ENCODE measurements around the gene MUC16.
"Not testable (repeated sequence)": the region's sequence is repeated elsewhere in the genome, so short reads cannot be mapped to it uniquely, and the experiment has no call there.

MUC16 gene

DNA sequence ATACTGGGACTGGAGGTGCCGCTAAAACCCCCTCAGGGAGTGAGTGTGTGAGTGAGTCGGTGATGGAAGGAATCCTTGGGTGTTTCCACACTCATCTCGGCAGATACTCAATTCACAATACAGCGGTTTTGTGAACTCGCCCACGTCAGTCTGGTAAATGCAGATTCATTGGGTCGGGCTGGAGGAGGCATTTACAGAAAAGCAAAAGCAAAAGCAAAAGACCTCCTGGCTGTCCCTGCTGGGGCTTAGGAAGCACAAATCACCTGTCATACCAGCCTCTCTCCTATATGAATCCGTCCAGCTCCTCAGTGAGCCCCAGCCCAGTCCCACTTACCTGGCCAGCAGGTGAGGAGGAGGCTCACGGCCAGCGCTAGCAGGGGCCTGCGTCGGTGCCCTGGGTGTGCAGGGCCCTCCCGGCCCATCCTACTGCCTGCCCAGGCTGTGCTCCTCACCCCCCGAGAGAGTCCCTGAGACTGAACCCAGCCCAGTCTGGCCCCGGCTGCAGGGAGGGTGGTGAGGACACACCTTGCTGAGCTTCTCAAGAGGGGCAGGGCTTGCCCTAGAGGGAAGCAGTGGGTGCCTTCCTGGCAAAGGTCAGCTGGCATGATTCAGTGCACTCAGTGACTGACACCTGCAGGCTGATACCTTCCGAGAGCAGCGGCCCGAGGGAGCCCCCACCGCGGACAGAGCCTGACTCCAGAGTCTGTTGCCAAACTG lies at the start of gene MUC16:
TSS of gene MUC16 (minus strand) at position 475 of the 717 bp plus-strand sequence.
- no peak for DNase-seq (ENCODE audit: low spot score)

DNA sequence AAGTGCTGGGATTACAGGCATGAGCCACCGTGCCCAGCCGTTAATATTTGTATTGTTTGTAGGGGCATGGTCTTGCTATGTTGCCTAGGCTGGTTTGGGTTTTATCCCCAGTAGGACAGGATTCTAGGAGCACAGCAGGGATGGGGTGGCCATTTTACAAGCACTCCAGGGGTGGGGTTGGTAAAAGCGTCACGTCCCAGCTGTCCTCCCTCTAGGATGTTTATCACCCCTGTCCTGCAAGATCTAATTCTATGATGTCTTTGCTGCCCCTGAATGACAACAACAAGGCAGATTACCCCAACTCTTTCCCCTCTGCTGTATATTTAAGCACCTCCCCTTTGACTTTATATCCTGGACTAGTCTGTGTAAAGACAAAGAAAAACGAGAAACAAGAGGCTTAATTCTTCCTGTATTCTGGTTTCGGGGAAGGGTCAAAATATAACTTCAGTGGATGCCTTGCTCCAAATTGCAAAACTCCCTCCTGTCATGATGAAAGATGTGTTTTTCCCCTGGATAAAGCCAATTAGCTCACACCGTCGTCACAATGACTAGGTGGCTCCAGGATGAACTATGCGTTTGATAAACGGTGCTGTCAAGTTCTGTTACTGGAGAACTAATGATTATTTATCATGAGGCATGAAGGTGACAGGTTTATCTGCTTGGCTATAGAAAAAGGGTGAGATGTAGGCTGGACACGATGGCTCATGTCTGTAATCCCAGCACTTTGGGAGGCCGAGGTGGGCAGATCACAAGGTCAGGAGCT lies 48.9 kb upstream of the MUC16 start:
- DNase-seq (ENCODE audit: low spot score) = no peak

DNA sequence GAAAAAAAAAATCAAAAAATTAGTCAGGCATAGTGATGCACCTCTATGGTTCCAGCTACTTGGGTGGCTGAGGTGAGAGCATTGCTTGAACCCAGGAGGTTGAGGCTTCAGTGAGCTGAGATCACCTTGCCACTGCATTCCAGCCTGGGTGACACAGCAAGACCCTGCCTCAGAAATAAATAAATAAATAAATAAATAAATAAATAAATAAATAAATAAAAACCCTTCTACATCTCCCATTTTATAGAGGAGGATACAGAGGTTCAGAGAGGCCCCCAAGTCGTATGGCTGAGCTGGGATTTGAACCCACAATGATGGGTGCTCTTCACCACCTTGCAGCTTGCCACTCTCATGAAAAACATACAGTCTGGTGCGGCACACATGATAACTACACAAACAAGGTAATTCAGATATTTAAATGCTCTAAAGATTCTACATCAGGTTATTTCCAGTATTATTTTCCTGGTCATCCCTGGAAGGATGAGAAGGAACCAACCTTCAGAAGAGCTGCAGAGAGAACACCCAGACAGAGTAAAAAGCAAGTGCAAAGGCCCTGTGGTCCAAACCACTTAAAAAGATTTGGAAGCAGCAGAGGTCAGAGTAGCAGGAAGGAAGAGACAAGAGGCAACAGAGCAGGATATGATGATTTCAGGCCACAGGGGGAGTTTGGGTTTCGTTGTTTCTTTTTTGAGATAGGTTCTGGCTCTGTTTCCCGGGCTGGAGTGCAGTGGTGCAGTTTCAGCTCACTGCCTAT lies 47.5 kb upstream of the MUC16 start:
- no peak for DNase-seq (ENCODE audit: low spot score)

DNA sequence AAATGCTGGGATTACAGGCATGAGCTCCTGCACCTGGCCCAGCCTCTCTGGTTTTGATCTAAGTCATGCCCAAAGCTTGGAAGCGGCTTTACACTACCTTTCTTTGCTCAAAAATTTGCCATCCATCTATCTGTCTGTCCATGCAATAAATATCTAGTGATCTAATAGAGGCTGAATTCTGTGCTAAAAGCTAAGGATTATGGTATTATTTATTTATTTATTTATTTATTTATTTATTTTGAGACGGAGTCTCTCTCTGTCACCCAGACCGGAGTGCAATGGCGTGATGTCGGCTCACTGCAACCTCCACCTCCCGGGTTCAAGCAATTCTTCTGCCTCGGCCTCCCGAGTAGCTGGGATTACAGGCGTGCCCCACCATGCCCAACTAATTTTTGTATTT lies 45.9 kb upstream of the MUC16 start:
- not testable (repeated sequence) for DNase-seq (ENCODE audit: low spot score)

GRCh38 chr19:9054765-9055164 lies 44.6 kb upstream of the MUC16 start:
- no peak for DNase-seq (ENCODE audit: low spot score)

GRCh38 chr19:9054207-9054606 lies 44.0 kb upstream of the MUC16 start:
- no peak for DNase-seq (ENCODE audit: low spot score)

DNA sequence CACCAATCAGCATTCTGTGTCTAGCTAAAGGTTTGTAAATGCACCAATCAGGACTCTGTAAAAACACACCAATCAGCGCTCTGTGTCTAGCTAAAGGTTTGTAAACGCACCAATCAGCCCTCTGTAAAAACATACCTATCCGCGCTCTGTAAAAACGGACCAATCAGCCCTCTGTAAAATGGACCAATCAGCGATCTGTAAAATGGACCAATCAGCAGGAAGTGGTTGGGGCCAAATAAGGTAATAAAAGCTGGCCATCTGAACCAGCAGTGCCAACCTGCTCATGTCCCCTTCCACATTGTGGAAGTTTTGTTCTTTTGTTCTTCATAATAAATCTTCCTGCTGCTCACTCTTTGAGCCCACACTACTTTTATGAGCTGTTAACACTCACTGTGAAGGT lies 43.5 kb upstream of the MUC16 start:
- not testable (repeated sequence) for DNase-seq (ENCODE audit: low spot score)

GRCh38 chr19:9052894-9053293 lies 42.7 kb upstream of the MUC16 start:
- DNase-seq (ENCODE audit: low spot score) = no peak

- DNase-seq (ENCODE audit: low spot score) = no peak
Observed at GRCh38 chr19:9046694-9047093, 36.5 kb upstream of the MUC16 start.

GRCh38 chr19:9044449-9044848 lies 34.2 kb upstream of the MUC16 start:
- DNase-seq (ENCODE audit: low spot score) = no peak

DNA sequence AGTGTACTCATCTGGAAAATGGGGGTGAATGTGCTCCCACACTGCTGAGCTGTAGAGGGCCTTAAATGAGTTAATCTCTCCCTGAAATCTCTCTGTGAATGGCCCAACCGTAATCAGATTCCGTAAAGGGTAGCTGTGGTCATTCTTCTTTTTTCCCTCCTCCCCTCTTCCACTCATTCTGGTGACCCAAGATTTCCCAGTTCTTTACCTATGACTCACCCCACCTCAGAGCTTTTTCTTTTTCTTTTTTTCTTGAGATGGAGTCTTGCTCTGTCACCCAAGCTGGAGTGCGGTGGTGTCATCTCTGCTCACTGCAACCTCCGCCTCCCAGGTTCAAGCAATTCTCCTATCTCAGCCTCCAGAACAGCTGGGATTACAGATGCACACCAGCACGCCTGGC lies 33.3 kb upstream of the MUC16 start:
- no peak for DNase-seq (ENCODE audit: low spot score)

DNA sequence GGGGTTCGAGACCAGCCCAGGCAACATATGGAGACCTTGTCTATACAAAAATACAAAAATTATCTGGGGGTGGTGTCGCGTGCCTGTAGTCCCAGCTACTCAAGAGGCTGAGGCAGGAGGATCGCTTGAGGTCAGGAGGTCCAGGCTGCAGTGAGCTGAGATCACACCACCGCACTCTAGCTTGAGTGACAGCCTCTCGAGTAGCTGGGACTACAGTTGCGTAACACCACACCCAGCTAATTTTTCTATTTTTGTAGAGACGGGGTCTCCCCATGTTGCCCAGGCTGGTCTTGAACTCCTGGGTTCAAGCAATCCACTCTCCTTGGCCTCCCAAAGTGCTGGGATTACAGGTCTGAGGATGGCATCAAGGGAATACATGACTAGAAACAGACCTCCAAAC lies 30.8 kb upstream of the MUC16 start:
- no peak for DNase-seq (ENCODE audit: low spot score)

DNA sequence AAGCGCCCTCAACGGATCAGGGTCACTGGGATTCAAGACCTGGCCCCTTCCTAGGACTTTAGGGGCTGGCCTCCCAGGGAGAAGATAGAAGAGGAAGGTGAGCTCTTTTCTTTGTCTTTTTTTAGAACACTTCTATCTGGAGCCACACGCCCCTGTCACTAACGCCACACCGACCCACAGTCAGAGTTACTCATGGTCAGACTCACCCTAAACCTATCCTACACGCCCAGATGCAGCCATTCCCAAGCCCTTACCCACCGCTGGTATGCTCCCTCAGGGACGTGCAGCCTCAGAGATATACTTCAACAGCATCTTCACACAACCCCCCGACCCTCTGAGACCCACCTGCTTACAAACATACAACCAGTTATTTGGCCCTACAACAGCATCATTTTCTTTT lies 29.9 kb upstream of the MUC16 start:
- no peak for DNase-seq (ENCODE audit: low spot score)

- no peak for DNase-seq (ENCODE audit: low spot score)
Observed at GRCh38 chr19:9039728-9040127, 29.5 kb upstream of the MUC16 start.

DNA sequence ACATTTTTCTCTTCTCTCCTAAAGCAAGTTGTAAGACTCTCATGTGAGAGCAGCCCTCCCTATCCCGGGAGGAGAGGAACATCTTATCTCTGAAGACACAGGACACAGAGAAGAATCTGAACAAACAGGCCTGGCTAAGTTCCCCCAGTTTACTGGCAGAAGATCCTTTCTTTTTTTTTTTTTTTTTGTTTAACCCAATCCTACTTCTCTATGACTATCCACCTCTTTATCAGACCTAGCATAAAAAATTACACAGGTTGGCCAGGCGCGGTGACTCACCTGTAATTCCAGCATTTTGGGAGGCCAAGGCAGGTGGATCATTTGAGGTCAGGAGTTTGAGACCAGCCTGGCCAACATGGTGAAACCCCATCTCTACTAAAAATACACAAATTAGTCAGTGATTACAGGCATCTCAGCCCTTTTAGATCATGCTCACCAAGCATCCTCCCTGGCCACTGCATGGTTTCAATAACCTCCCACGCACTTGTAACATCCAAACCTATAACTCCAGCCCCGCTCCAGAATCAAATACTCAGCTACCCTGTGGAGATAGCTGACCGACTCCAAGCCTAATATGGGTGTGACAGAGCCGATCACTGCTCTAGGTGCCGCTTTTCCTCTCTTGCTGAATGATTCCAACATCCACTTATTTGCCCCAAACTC lies 27.3 kb upstream of the MUC16 start:
- DNase-seq (ENCODE audit: low spot score) = no peak

DNA sequence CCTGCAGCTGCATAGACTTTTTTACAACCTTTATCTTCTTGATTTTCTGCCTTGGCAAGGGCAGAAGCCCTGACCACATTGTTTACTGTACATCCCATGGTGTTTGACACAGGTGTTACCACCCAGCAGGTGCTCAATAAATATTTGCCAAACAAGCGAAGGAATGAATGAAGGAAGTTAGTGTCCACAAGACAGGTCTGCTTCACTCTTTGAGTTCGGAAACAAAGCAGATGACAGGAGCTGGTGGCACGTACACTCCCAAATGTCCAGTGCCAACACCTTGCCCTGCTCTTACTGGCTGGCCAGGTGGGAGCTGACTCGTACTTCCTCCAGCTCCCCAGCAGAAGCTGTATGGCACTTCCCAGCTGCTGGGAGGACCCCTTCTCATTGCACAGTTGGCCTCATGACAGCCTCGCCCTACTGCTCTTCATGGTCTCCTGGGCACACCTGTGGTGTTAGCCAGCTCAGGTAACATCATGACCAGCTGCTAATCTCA lies 22.0 kb upstream of the MUC16 start:
- no peak for DNase-seq (ENCODE audit: low spot score)

DNA sequence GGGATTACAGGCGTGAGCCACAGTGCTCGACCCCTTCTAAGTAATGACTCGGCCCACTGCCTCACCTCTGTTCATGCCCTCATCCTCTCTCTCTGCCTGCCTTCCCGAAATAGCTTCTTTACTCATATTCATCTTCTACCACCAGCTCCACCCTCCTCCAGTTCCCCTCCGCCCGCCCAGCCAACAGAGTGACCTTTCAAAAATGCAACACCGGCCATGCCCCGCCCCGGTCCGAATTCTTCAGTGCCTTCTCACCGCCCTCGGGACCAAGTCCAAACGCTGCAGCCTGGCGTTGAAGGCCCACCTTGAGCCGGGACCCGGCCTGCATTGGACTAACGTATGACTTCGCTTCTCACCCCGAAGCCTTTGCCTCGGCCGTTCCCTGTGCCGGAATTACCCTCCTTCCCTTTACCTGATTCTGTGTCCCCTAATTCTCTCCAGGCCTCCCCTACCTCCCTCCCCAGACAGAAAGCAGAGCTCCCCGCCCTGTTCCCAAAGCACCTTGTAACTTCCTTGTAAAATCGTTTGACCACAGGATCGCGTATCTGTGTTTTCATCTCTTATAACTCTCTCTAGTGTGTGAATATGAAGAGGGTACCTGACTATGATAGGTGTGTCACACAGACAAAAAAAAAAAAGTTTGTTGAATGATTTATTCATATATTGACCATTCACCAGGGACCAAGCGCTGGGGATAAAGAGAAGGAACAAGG lies 8.1 kb upstream of the MUC16 start:
- DNase-seq (ENCODE audit: low spot score) = no peak

DNA sequence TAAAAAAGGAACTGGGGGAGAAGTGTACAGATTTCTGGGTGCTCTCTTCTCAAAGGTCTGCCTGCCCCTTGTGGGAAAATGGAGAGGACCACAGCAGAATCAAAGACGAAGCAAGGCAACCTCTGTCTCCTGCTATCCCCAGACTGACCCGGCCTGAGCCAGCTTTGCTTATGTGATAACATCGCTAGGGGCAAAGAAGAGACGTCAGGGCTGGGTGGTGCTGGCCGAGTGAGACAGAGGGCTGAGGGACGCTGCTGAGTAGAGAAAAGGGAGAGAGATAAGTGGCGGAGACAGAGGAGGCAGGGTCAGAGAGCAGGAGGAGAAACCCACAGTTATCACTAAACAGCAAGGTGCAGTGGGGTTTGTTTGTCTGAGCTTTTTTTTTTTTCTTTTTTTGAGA lies 4.6 kb upstream of the MUC16 start:
- no peak for DNase-seq (ENCODE audit: low spot score)

DNA sequence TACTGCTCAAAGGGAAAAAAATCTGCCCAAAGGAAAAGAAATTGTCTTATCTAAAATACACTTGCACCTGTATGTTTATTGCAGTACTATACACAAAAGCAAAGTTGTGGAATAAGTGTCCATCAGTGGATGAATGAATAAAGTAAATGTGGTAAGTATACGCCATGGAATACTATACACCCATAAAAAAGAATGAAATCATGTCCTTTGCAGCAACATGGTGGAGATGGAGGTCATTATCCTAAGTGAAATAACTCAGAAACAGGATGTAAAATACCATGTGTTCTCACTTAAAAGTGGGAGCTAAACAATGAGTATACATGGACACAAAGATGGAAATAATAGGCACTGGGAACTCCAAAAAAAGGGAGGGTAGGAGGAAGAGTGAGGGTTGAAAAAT lies 3.8 kb upstream of the MUC16 start:
- DNase-seq (ENCODE audit: low spot score) = no peak

- no peak for DNase-seq (ENCODE audit: low spot score)
Observed at GRCh38 chr19:9011875-9012274, 1.7 kb upstream of the MUC16 start.

GRCh38 chr19:9010693-9011092 lies 484 bp upstream of the MUC16 start:
- no peak for DNase-seq (ENCODE audit: low spot score)

- no peak for DNase-seq (ENCODE audit: low spot score)
Observed at GRCh38 chr19:9009431-9009830, 778 bp downstream of the MUC16 start.
